Measurements from ENCODE around the gene GFER.

GFER gene

DNA sequence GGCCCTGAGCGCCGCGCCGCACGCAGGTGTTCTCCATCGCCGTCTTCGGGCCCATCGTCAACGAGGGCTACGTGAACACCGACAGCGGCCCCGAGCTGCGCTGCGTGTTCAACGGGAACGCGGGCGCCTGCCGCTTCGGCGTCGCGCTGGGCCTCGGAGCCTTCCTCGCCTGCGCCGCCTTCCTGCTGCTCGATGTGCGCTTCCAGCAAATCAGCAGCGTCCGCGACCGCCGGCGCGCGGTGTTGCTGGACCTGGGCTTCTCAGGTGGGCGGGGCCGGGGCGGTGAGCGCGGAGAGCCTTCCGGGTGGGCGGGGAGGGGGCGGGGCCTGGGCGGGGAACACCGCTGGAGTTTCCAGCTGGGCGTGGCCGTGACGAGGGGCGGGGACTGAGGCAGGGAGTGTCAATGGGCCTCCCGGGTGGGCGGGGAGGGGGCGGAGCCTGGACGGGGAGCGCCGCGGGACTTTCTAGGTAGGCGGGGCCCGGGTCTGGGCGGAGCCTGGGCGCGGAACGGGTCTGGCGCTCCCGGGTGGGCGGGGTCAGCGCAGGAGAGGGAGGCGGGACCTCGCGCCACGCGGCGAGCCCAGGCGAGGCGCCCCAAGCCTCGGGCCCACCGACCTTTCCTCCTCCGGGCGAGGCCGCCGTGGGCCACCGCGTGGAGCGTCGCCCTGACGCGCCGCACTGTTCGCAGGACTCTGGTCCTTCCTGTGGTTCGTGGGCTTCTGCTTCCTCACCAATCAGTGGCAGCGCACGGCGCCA is 8.1 kb downstream of the GFER start:
- peak; percentile 95 for DNase-seq

GRCh38 chr16:1992704-1993317 is 8.8 kb downstream of the GFER start:
- no peak for DNase-seq

DNA sequence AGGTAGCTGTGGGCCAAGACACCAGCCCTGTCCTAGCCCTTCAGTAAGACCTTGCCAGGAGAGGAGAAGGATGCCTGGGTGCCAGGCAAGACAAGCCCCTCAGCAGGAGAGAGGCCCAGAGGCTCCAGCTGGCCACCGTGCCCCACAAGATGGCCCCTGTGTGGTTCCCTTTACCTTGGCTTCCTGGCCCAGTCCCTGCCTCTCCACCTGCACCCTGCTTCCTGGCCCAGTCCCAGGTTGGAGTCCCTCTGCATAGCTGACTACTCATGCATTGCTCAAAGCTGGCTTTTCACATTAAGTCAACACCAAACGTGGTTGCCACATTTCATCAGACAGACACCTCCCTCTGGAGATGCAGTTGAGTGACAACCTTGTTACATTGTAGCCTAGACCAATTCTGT is 9.7 kb downstream of the GFER start:
- no peak for DNase-seq

DNA sequence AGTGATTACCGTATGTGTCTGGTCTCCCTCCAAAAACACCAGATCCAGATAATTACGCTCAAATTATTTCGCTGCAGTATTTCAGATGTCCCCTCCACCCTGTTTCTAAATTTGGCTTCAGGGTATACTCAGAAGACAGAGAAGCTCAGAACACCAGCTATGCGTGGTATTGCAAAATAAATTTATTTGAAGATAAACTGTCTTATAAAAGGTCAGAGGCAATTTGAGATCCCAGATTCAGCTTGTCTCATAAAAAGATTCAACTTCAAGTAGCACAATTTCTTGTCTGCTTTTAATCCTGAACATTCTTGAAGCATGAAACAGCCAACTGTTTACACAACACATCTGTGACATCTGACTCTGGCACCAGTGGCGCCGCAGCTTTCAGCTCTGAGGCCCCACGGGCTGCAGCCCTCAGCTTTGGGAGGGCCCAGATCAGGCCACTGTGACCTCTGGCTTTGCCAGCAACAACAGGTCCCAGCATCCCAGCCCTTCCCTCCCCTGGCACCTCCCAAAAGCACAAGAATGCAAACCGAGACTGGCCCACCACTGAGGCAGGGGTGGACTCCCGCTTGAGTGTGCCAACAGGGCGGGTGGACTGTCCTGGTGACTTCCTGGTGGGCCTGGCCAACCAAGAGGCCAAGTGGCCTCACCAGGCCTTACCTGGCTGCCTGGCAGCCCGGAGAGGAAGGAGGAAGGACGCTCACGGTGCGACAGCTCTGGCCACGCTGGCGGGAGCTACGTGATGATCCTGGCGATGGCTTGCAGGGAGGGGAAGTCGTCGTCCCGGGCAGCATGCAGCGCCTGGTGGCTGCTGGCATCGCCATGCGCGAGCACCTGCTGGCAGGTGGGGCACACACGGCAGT is 13.7 kb downstream of the GFER start:
- DNase-seq = no peak

GRCh38 chr16:1998360-1998835 is 14.4 kb downstream of the GFER start:
- DNase-seq = no peak

- DNase-seq = no peak
These were observed 15.1 kb downstream of the GFER start for GRCh38 chr16:1998852-1999801.

DNA sequence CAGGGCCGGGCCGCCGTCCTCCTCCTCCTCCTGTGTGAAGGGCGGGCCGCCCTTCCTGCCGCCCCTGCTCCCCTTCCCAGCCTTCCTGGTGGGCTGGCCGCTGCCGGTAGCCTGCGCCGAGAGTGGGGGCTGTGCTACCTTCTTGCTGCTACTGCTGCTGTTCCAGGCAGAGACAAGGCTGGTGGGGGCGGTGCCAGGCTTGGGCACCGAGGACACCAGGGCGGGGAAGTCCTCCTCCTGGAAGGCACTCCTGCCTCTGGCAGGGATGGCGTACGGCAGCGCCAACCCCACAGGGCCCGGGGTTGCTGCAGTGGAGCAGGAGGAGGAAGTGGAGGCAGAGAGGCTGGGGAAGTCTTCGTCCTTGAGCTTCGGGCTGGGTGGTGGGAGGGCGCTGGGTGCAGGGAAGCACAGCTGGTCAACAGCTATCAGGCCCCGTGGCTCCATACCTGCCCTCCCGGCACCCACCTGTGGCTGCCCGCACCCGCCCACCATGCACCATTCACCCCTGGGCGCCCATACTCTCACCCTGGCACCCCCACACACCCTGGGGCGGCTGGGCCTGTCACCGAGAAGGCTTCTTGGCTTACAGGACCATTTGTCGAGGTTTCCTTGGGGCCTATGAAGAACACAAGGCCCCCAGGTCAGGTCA is 16.0 kb downstream of the GFER start:
- DNase-seq = no peak

GRCh38 chr16:2001035-2001434 is 17.0 kb downstream of the GFER start:
- no peak for DNase-seq

DNA sequence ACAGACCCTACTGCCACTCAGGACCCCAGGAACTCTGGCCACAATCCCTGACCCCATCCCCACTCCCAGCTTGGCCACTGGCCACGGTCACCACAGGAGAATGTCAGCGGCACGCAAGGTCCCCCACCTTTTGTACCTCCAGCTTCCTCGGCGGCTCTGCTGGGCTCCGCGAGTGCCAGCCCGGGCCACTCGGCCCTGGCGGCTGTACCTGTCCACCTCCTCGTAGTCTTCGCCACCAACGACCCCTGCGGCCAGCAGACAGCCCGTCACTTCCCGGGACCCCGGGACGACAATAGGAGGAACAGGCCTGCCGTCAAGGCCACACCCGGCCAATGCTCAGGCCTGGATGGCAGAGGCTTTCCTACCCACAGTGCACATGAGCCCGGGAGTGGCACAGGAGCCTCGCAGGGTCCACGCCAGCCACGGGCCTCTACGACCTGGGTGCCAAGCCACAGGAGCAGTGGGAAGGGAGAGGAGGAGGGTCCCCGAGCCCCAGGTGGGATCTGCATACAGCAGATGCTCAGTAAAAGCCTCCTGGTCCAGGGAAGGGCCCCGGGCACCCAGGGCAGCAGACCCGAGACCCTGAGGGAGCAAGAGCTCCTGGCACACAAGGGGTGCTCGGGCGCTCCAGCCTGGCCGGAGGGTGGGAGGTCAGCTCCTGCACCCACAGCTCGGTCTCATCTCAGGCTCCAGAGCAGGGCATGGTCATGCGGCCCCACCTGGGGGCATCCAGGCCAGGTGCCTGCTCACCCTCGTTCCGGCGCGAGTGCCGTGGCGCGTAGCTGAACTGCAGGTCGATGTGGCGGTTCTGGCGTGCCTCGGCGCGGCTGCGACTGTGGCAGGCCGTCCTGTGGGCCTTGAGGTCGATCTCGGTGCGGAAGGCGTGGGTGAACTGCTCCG is 17.7 kb downstream of the GFER start:
- no peak for DNase-seq

- no peak for DNase-seq
These were observed 18.6 kb downstream of the GFER start for GRCh38 chr16:2002406-2003230.

- DNase-seq = no peak
These were observed 19.3 kb downstream of the GFER start for GRCh38 chr16:2003231-2003826.

GRCh38 chr16:2003827-2004641 is 20.0 kb downstream of the GFER start:
- peak; percentile 90 for DNase-seq

DNA sequence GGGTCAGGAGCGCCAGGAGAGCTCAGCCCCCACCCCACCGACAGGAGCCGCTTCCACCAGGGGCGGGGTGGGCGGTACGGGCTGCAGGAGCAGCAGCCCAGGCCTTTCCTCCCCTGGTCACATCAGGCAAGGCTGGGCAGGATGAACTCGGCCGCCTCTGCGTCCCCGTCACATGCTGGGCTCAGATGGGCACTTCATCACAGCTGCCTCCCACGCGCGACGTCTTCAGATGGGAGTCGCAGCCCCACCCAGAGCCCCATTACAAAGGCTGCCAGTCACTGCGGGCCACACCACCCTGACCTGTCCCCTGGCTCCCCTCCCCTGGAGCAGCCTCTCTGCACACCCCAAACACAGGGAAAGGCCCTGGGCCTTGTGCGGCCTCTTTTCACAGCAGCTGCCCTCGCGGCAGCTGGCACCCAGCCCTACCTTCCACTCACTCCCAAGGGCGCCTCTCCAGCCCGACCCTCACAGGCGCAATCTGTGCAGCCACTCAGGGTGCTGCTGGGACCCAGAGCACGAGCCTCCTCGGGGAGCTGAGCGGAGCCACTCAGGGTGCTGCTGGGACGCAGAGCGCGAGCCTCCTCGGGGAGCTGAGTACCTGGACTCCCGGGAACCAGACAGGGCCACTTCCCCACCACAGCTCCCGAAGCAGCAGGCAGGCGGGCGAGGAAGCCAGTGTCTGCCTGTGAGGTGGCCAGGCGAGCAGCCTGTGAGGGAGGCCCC is 21.0 kb downstream of the GFER start:
- DNase-seq = no peak

DNA sequence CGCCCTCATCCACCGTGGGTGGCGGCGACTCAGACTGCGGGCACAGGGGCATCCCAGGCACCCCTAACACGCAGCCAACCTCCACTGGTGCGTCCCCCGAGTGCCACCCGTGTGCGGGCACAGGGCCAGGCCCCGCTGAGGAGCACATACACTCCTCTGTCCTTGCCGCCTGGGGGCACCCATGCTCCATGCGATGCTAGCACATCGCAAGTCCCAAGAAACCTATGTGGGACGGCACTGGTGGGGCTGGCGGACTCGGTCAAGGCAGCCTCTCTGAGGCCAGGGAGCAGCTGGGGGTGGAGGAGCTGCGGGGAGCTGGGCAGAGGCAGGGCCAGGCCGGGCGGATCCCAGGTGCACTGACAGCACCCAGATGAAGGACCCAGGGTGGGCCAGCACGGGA is 21.7 kb downstream of the GFER start:
- DNase-seq = no peak

- DNase-seq = no peak
These were observed 22.3 kb downstream of the GFER start for GRCh38 chr16:2006317-2006716.

- no peak for DNase-seq
These were observed 23.3 kb downstream of the GFER start for GRCh38 chr16:2007081-2007836.

GRCh38 chr16:2008009-2008526 is 24.1 kb downstream of the GFER start:
- no peak for DNase-seq

Measured in left hindlimb (tissue), 1 donor.